Mammary epithelial cell (primary cell): ENCODE measurements around the gene SIK2.

Experiments used
- CTCF ChIP-seq, 2 donors: IDR thresholded peaks in 1 of 2; conservative IDR thresholded peaks in 1 of 2; 2 replicates each; pipeline ENCODE4 v1.5.1; 2011 to 2012; ENCODE audit warnings: inconsistent platforms in 2 of 2, low read length in 2 of 2, mild to moderate bottlenecking in 2 of 2, control low read depth in 1 of 2, low read depth in 1 of 2; ENCODE audit not compliant: insufficient read depth in 1 of 2; ENCODE audit errors: extremely low read depth in 1 of 2
- EZH2 ChIP-seq: IDR thresholded peaks from 2 replicates; pipeline ENCODE4 v1.6.1; 2012; ENCODE audit warnings: low read length, inconsistent platforms, borderline replicate concordance

GRCh38 chr11:111703576-111703975 lies 101.3 kb downstream of the SIK2 start:
- TF ChIP-seq CTCF (conservative IDR thresholded peaks at IDR 0.05 in 1 of 2, IDR thresholded peaks at IDR 0.05 in 1 of 2; ENCODE audit: extremely low read depth in 1 of 2, insufficient read depth in 1 of 2, low read depth in 1 of 2, low read length in 2 of 2): no peak
- no peak for TF ChIP-seq EZH2
